OCI-LY7 (cell line): Measurements from ENCODE around the gene SLC5A10.

ENCODE experiments used
- CTCF ChIP-seq: fragments of 200-600 bp; sonication (generic); conservative IDR thresholded peaks from 2 replicates; pipeline ENCODE4 v1.5.1; 2014; ENCODE audit warnings: mild to moderate bottlenecking, antibody characterized with exemption, low read length, moderate library complexity, mixed read lengths
- EZH2phosphoT487 ChIP-seq: fragments of 200-600 bp; sonication (generic); IDR thresholded peaks from 2 replicates; pipeline ENCODE4 v1.6.1; 2018; ENCODE audit warnings: low read depth, borderline replicate concordance, mild to moderate bottlenecking, mixed run types, antibody characterized with exemption, low read length, moderate library complexity, mixed read lengths

DNA sequence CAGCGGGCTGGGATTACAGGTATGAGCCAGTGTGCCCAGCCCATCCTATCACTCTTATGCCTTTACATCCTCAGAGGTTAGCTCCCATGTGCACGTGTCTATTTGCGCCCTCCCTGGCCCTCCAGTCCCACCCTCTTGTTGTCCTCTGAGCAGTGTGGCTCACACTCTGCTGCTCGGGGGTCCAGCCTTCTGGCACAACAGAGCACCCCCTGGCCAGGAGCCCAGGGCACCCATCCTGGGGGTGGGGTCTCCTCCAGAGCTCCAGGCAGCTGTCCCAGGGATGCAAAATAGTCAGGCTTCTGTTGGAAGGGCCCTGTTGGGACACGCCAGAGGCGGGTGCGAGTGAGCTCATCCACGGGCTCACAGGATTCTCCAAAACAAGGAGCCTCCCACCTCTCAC lies 64.3 kb downstream of the SLC5A10 start:
- no peak for TF ChIP-seq CTCF
- no peak for TF ChIP-seq EZH2phosphoT487
